ENCODE results near the gene PLXNA2. TPM values are rescaled to one million over a fixed set of nuclear protein-coding genes. Genes with fewer than 3 reads are reported as not detected.

PLXNA2 gene
- total RNA-seq, 1 donor from 2014 or later, result 38.3 TPM

GRCh38 chr1:208139434-208140045 is 104.6 kb downstream of the PLXNA2 start:
- no peaks in the 10 kb centered on the region for H3K36me3 ChIP-seq
- H3K9me3 ChIP-seq, result no peaks in the 10 kb centered on the region
- H3K4me1 ChIP-seq, result peaks cover 39% of the 10 kb centered on the region
- TF ChIP-seq CTCF (IDR thresholded peaks at IDR 0.05), result no peak
- no peak for TF ChIP-seq POLR2AphosphoS5 (IDR thresholded peaks at IDR 0.05; ENCODE audit: insufficient read depth in 1 of 2, low read depth in 1 of 2)
- TF ChIP-seq POLR2A (IDR thresholded peaks at IDR 0.05), result no peak
- H3K27ac ChIP-seq, result no peak overlapping the region
- no peaks in the 10 kb centered on the region for H3K27me3 ChIP-seq
- intact Hi-C loops (cut with DNase I), result loop anchor here (5.0 to 10.0 kb wide), 2 partner anchors 98 to 1075 kb away; no protein-coding TSS in a partner anchor
- DNase-seq (ENCODE audit: extremely low spot score in 2 of 2), result no peak
- no peak overlapping the region for H3K4me3 ChIP-seq

- Histone ChIP-seq H3K4me3 (no peak overlapping the region), H3K4me1 (peaks cover 41% of the 10 kb centered on the region), H3K27ac (no peak overlapping the region), H3K36me3 (no peaks in the 10 kb centered on the region), H3K27me3 (no peaks in the 10 kb centered on the region), H3K9me3 (no peaks in the 10 kb centered on the region)
- DNase-seq (ENCODE audit: extremely low spot score in 2 of 2), result no peak
- TF ChIP-seq CTCF (IDR thresholded peaks at IDR 0.05) (no peak), POLR2A (IDR thresholded peaks at IDR 0.05) (no peak), POLR2AphosphoS5 (IDR thresholded peaks at IDR 0.05; ENCODE audit: insufficient read depth in 1 of 2, low read depth in 1 of 2) (no peak)
- intact Hi-C loops (cut with DNase I), result loop anchor here (10.0 kb wide), 1 partner anchor 1078 kb away; no protein-coding TSS in a partner anchor
Measured at GRCh38 chr1:208137193-208137592, 107.0 kb downstream of the PLXNA2 start.

GRCh38 chr1:208136459-208137182 is 107.6 kb downstream of the PLXNA2 start:
- intact Hi-C loops (cut with DNase I), result loop anchor here (10.0 kb wide), 1 partner anchor 1078 kb away; no protein-coding TSS in a partner anchor
- H3K36me3 ChIP-seq, result no peaks in the 10 kb centered on the region
- H3K4me3 ChIP-seq, result no peak overlapping the region
- no peak for DNase-seq (ENCODE audit: extremely low spot score in 2 of 2)
- H3K27me3 ChIP-seq, result no peaks in the 10 kb centered on the region
- TF ChIP-seq POLR2AphosphoS5 (IDR thresholded peaks at IDR 0.05; ENCODE audit: insufficient read depth in 1 of 2, low read depth in 1 of 2) (no peak), CTCF (IDR thresholded peaks at IDR 0.05) (no peak), POLR2A (IDR thresholded peaks at IDR 0.05) (no peak)
- H3K4me1 ChIP-seq, result peaks cover 41% of the 10 kb centered on the region
- H3K9me3 ChIP-seq, result no peaks in the 10 kb centered on the region
- no peak overlapping the region for H3K27ac ChIP-seq

GRCh38 chr1:208135354-208135753 is 108.8 kb downstream of the PLXNA2 start:
- Histone ChIP-seq H3K36me3 (no peaks in the 10 kb centered on the region), H3K9me3 (no peaks in the 10 kb centered on the region), H3K4me3 (no peak overlapping the region), H3K27ac (no peak overlapping the region), H3K27me3 (no peaks in the 10 kb centered on the region), H3K4me1 (peaks cover 38% of the 10 kb centered on the region)
- TF ChIP-seq POLR2A (IDR thresholded peaks at IDR 0.05) (no peak), POLR2AphosphoS5 (IDR thresholded peaks at IDR 0.05; ENCODE audit: insufficient read depth in 1 of 2, low read depth in 1 of 2) (no peak), CTCF (IDR thresholded peaks at IDR 0.05) (no peak)
- intact Hi-C loops (cut with DNase I), result loop anchor here (10.0 kb wide), 1 partner anchor 1079 kb away; no protein-coding TSS in a partner anchor
- no peak for DNase-seq (ENCODE audit: extremely low spot score in 2 of 2)

GRCh38 chr1:208134491-208134890 is 109.7 kb downstream of the PLXNA2 start:
- Histone ChIP-seq H3K27ac (no peak overlapping the region), H3K4me3 (no peak overlapping the region), H3K36me3 (no peaks in the 10 kb centered on the region)

More at GRCh38 chr1:208134491-208134890, 109.7 kb downstream of the PLXNA2 start:
- intact Hi-C loops (cut with DNase I), result loop anchor here (10.0 kb wide), 1 partner anchor 1080 kb away; no protein-coding TSS in a partner anchor
- Histone ChIP-seq H3K27me3 (no peaks in the 10 kb centered on the region), H3K4me1 (peaks cover 38% of the 10 kb centered on the region), H3K9me3 (no peaks in the 10 kb centered on the region)
- no peak for TF ChIP-seq CTCF (IDR thresholded peaks at IDR 0.05)
- no peak for TF ChIP-seq POLR2A (IDR thresholded peaks at IDR 0.05)
- TF ChIP-seq POLR2AphosphoS5 (IDR thresholded peaks at IDR 0.05; ENCODE audit: insufficient read depth in 1 of 2, low read depth in 1 of 2), result no peak
- DNase-seq (ENCODE audit: extremely low spot score in 2 of 2), result no peak

All from vagina (tissue), 2 donors.